CD4-positive, alpha-beta T cell (primary cell): ENCODE measurements around the gene CBX4. TPM values are rescaled to one million over a fixed set of nuclear protein-coding genes. Genes with fewer than 3 reads are reported as not detected.

Experiments used
- ATAC-seq: fragments of 200-7000 bp; cut with Tn5 transposase; one replicate; pipeline ENCODE4 v1.10.0; 2022; ENCODE audit warnings: mild to moderate bottlenecking; ENCODE audit not compliant: poor library complexity
- CTCF ChIA-PET: fragments of 350-600 bp; sonication (Branson Sonifier 250); formaldehyde crosslinking; loops from one replicate; lab custom pipeline; 2021; ENCODE audit warnings: antibody characterized with exemption, inconsistent platforms; lab: Charles Lee
- POLR2A ChIA-PET: fragments of 350-600 bp; sonication (Branson Sonifier 250); formaldehyde crosslinking; loops from one replicate; lab custom pipeline; 2021; ENCODE audit warnings: antibody characterized with exemption, inconsistent platforms; lab: Charles Lee
- DNase-seq, 14 experiments: peaks; one replicate each; pipeline ENCODE4 v3.0.0-alpha.2; 2013 to 2020; ENCODE audit warnings: mixed read lengths in 2 of 14
- H3K27ac ChIP-seq, 2 donors: one replicate each; pipeline versions ENCODE4 v1.5.1 to v1.7.0; 2013; ENCODE audit warnings: low read length in 2 of 2, low read depth in 1 of 2, mild to moderate bottlenecking in 1 of 2
- H3K27me3 ChIP-seq, 2 experiments: 1 replicate in 1 of 2; 2 replicates in 1 of 2; pipeline versions ENCODE4 v1.6.1 to v1.7.0; 2013; ENCODE audit warnings: low read length in 2 of 2, control low read depth in 1 of 2, mild to moderate bottlenecking in 1 of 2, moderate library complexity in 1 of 2; ENCODE audit not compliant: insufficient read depth in 2 of 2, control insufficient read depth in 1 of 2
- H3K36me3 ChIP-seq: one replicate; pipeline ENCODE4 v1.6.1; 2013; ENCODE audit warnings: low read length, control low read depth; ENCODE audit not compliant: insufficient read depth
- H3K4me1 ChIP-seq: one replicate; pipeline ENCODE4 v1.6.1; 2013; ENCODE audit warnings: low read length, control low read depth; ENCODE audit not compliant: insufficient read depth
- H3K4me3 ChIP-seq: one replicate; pipeline ENCODE4 v1.5.1; 2013; ENCODE audit warnings: mild to moderate bottlenecking, low read length, moderate library complexity
- H3K9me3 ChIP-seq, 2 experiments: 1 replicate in 1 of 2; 2 replicates in 1 of 2; pipeline versions ENCODE4 v1.6.1 to v1.7.0; 2013; ENCODE audit warnings: low read length in 2 of 2, mild to moderate bottlenecking in 2 of 2, control low read depth in 1 of 2, moderate library complexity in 1 of 2; ENCODE audit not compliant: control insufficient read depth in 1 of 2, insufficient read depth in 1 of 2
- H3K27ac Mint-ChIP-seq: one replicate; pipeline ENCODE4 v1.8.0; 2020; ENCODE audit warnings: mixed read lengths
- H3K27me3 Mint-ChIP-seq: one replicate; pipeline ENCODE4 v1.8.0; 2021; ENCODE audit warnings: mixed read lengths
- H3K36me3 Mint-ChIP-seq: one replicate; pipeline ENCODE4 v1.8.0; 2021; ENCODE audit warnings: low read depth, mixed read lengths
- H3K4me1 Mint-ChIP-seq: one replicate; pipeline ENCODE4 v1.8.0; 2021; ENCODE audit warnings: low read depth, mixed read lengths
- H3K4me3 Mint-ChIP-seq: one replicate; pipeline ENCODE4 v1.8.0; 2020; ENCODE audit warnings: mild to moderate bottlenecking, mixed read lengths
- H3K9me3 Mint-ChIP-seq: one replicate; pipeline ENCODE4 v1.8.0; 2020; ENCODE audit warnings: mixed read lengths
- intact Hi-C, 2 experiments: fragments of 100-400 bp; cut with DNase I in 1 of 2; cut with micrococcal nuclease in 1 of 2; formaldehyde crosslinking; loops; one replicate each; pipeline versions ENCODE4 v1.15.1 to v1.9.0; 2023 to 2025; cut with DNase I, micrococcal nuclease
- total RNA-seq, 174 experiments: library from RNA in 2 of 174; stranded (reverse) in 2 of 174; gene quantifications; one replicate each; pipeline ENCODE4 v1.2.3 and lab custom pipeline; 2021 to 2026
- TF ChIP-seq, protein P1 (sequence below): fragments of 200-600 bp; IDR thresholded peaks from one replicate; pipeline ENCODE4 v1.8.0; 2022; ENCODE audit warnings: antibody characterized with exemption, mild to moderate bottlenecking

Gene CBX4
- total RNA-seq, 2 experiments from 2014 or later: 196 to 202 TPM

DNA sequence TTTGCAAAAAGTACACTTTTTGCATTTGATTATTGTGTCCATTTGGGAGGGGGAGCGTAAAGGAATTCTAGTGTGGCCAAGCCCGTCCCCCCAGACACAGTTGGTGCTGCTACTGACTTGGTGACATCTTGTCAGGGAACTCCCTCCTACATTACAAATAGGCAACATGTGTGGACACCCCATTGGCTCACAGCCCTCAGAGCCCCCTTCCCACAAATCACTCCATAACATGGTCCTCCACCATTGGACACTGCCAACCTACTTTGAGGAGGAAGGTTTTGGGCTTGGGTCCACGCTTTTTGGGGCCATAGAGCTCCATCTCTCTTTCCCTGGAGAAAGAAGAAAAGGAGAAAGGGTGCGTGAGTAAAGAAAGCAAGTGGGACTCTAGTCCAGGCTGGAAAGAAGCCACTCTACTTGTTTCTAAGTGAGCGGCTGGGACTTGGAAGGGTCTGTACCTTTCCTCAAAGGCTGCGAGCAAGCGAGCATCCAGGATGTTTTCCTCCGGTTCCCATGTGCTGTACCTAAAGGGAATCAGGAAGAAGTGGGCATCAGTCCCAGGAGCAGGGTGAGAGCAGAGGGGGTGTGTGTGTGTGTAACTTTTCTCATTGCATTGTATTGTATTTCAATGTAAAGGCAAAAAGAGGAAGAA, 43.3 kb downstream of the CBX4 start:
- Histone ChIP-seq H3K4me1 (peaks cover 62% of the 10 kb centered on the region), H3K27ac (no peak overlapping the region), H3K9me3 (peaks cover 0 to 44% of the 10 kb centered on the region in 2 experiments), H3K4me3 (peak overlapping the region; percentile 69), H3K36me3 (peaks cover 7% of the 10 kb centered on the region), H3K27me3 (peaks cover 50 to 58% of the 10 kb centered on the region in 2 experiments)
- Mint-ChIP-seq H3K27ac (peak overlapping the region; percentile 80), H3K36me3 (peaks cover 9% of the 10 kb centered on the region), H3K9me3 (no peaks in the 10 kb centered on the region), H3K27me3 (peaks cover 50% of the 10 kb centered on the region), H3K4me1 (peaks cover 46% of the 10 kb centered on the region), H3K4me3 (peak overlapping the region; percentile 93)
- POLR2A ChIA-PET: interaction anchor here (0.7 to 10.2 kb wide), 7 partner anchors 13 to 47 kb away, joined by 3 to 127 read pairs (median 8); partner anchors contain the start of genes CBX2 and CBX4
- CTCF ChIA-PET: interaction anchor here (0.6 to 2.1 kb wide), 4 partner anchors 18 to 350 kb away, joined by 3 to 6 read pairs (median 4); partner anchors contain the start of gene CBX2
- TF ChIP-seq, protein P1, sequence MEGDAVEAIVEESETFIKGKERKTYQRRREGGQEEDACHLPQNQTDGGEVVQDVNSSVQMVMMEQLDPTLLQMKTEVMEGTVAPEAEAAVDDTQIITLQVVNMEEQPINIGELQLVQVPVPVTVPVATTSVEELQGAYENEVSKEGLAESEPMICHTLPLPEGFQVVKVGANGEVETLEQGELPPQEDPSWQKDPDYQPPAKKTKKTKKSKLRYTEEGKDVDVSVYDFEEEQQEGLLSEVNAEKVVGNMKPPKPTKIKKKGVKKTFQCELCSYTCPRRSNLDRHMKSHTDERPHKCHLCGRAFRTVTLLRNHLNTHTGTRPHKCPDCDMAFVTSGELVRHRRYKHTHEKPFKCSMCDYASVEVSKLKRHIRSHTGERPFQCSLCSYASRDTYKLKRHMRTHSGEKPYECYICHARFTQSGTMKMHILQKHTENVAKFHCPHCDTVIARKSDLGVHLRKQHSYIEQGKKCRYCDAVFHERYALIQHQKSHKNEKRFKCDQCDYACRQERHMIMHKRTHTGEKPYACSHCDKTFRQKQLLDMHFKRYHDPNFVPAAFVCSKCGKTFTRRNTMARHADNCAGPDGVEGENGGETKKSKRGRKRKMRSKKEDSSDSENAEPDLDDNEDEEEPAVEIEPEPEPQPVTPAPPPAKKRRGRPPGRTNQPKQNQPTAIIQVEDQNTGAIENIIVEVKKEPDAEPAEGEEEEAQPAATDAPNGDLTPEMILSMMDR: no peak
- ATAC-seq (no peak), DNase-seq (no peak)
- intact Hi-C loops: loop anchor here (2.0 to 5.0 kb wide), 7 partner anchors 15 to 1601 kb away; partner anchors contain the start of genes BAHCC1 (in 1 of the 2), CBX2 (in 1 of the 2) and CBX4 (in 1 of the 2)

DNA sequence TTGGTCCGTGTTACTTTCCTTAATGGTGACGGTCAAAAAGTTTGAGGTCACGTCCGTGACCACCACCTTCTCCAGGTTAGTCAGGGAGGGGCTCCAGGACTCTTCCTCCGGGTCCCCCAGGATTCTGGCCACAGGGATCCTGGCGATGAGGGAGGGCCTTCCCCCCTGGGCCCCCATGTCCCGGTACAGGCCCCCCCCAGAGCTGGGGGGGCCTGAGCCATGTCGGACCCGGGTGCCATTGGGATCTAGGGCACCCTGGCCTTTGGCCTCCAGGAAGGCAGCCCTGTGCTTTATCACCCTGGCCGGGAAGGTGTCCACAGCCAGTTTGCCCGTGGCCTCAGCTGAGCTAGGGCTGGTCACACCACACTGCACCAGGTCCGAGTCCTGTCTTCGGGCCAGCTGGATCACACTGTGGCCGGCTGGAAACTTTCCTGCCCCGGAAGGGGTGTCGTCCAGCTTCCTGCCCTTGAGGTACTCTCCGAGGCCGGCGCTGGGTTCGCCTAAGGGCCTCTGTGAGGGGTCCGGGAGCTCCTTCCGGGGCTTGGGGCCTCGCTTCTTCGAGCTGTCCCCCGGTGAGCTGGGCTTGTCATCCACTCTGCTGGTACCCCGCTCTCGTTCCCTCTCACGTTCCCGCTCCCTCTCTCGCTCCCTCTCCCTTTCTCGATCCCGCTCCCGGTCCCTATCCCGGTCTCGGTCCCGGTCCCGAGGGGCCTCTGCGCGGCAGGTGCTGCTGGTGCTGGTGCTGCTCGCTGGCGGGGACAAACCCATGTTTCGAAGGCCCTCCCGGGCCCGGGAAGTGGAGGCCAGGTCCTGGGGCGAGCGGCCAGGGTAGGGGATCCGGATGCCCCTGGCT, 44.4 kb downstream of the CBX4 start:
- H3K4me1 Mint-ChIP-seq: peaks cover 38% of the 10 kb centered on the region
- H3K27me3 ChIP-seq: peaks cover 50 to 58% of the 10 kb centered on the region in 2 experiments
- ChIA-PET POLR2A (no interaction called here), CTCF (interaction anchor here (0.5 to 0.9 kb wide), 2 partner anchors 38 to 176 kb away, joined by 3 read pairs; no protein-coding TSS in a partner anchor)
- H3K4me3 Mint-ChIP-seq: no peak overlapping the region
- peaks cover 62% of the 10 kb centered on the region for H3K4me1 ChIP-seq
- intact Hi-C loops: loop anchor here (5.0 kb wide), 3 partner anchors 42 to 1602 kb away; partner anchors contain the start of genes BAHCC1 (in 1 of the 2) and CBX4 (in 1 of the 2)
- TF ChIP-seq, protein P1: no peak
- ATAC-seq (no peak), DNase-seq (no peak)
- H3K9me3 ChIP-seq: peaks cover 0 to 45% of the 10 kb centered on the region in 2 experiments
- no peak overlapping the region for H3K27ac Mint-ChIP-seq
- H3K9me3 Mint-ChIP-seq: no peaks in the 10 kb centered on the region
- peaks cover 46% of the 10 kb centered on the region for H3K27me3 Mint-ChIP-seq
- H3K36me3 ChIP-seq: peaks cover 7% of the 10 kb centered on the region
- no peak overlapping the region for H3K27ac ChIP-seq
- H3K36me3 Mint-ChIP-seq: peaks cover 9% of the 10 kb centered on the region
- H3K4me3 ChIP-seq: no peak overlapping the region

DNA sequence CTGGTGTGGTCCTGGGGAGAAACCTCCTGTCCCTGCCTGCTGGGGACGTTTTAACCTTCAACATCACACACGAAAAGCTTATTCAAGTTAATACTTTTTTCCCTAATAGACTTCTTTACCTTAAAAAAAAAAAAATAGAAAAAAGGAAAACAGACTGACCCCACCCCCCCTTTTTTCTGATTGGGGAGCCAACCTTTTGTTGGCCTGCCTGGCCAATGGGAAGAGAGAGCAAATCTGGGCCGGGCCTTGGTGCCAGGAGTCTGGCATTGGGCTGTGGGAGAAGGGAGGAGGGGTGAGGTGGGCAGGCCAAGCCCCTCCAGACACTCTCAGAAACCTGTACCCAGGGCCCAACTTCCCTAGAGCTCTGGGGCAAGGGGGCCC, 45.3 kb downstream of the CBX4 start:
- H3K9me3 ChIP-seq: peaks cover 0 to 42% of the 10 kb centered on the region in 2 experiments
- ChIA-PET POLR2A (no interaction called here), CTCF (interaction anchor here (0.5 to 0.9 kb wide), 4 partner anchors 39 to 177 kb away, joined by 3 to 4 read pairs (median 3); no protein-coding TSS in a partner anchor)
- H3K4me1 Mint-ChIP-seq: peaks cover 32% of the 10 kb centered on the region
- peaks cover 7% of the 10 kb centered on the region for H3K36me3 ChIP-seq
- H3K4me3 ChIP-seq: no peak overlapping the region
- ATAC-seq (no peak), DNase-seq (no peak)
- H3K27me3 Mint-ChIP-seq: peaks cover 44% of the 10 kb centered on the region
- peaks cover 50 to 56% of the 10 kb centered on the region in 2 experiments for H3K27me3 ChIP-seq
- H3K4me3 Mint-ChIP-seq: no peak overlapping the region
- peaks cover 9% of the 10 kb centered on the region for H3K36me3 Mint-ChIP-seq
- no peaks in the 10 kb centered on the region for H3K9me3 Mint-ChIP-seq
- intact Hi-C loops: no loop called here
- peaks cover 58% of the 10 kb centered on the region for H3K4me1 ChIP-seq
- no peak overlapping the region for H3K27ac Mint-ChIP-seq
- no peak overlapping the region for H3K27ac ChIP-seq
- TF ChIP-seq, protein P1: no peak
